Stimulated activated CD8-positive, alpha-beta memory T cell treated with anti-CD3 and anti-CD28 coated beads, Interleukin-2, amount 100 ng/mL, for 48 hours (primary cell): ENCODE data around the gene MEX3C.

ENCODE experiments used
- DNase-seq, 2 donors: peaks; one replicate each; pipeline ENCODE4 v3.0.0-alpha.2; 2020; ENCODE audit warnings: low read depth in 2 of 2

MEX3C gene

GRCh38 chr18:51197661-51198424, at the start of gene MEX3C:
TSS of gene MEX3C (minus strand) at chr18:51197681. CDS start at chr18:51197320, 361 bp downstream.
- DNase-seq = peak; percentile 97 to 99

- no peak for DNase-seq
These were observed 43.7 kb upstream of the MEX3C start for GRCh38 chr18:51241226-51241625.

- no peak for DNase-seq
These were observed 38.7 kb upstream of the MEX3C start for GRCh38 chr18:51236225-51236624.

- DNase-seq = peak; percentile 5 to 10
These were observed 37.7 kb upstream of the MEX3C start for GRCh38 chr18:51235009-51235789.

- DNase-seq = no peak
These were observed 36.9 kb upstream of the MEX3C start for GRCh38 chr18:51234117-51235008.

GRCh38 chr18:51229328-51229727, 31.8 kb upstream of the MEX3C start:
- no peak for DNase-seq

GRCh38 chr18:51227660-51228059, 30.2 kb upstream of the MEX3C start:
- DNase-seq = no peak

- no peak for DNase-seq
These were observed 29.3 kb upstream of the MEX3C start for GRCh38 chr18:51226587-51227350.

- no peak for DNase-seq
These were observed 28.6 kb upstream of the MEX3C start for GRCh38 chr18:51226068-51226467.

- DNase-seq = no peak
These were observed 15.1 kb upstream of the MEX3C start for GRCh38 chr18:51212606-51213005.

GRCh38 chr18:51211552-51211951, 14.1 kb upstream of the MEX3C start:
- peak; percentile 36 to 45 for DNase-seq

GRCh38 chr18:51196811-51197660, 445 bp downstream of the MEX3C start:
- DNase-seq = peak; percentile 16 to 21

- DNase-seq = peak; percentile 32 to 65
These were observed 1.2 kb downstream of the MEX3C start for GRCh38 chr18:51196118-51196810.

- DNase-seq = no peak
These were observed 1.9 kb downstream of the MEX3C start for GRCh38 chr18:51195451-51196117.

- no peak for DNase-seq
These were observed 2.4 kb downstream of the MEX3C start for GRCh38 chr18:51195086-51195450.

GRCh38 chr18:51194604-51195003, 2.9 kb downstream of the MEX3C start:
- DNase-seq = no peak

- DNase-seq = no peak
These were observed 3.7 kb downstream of the MEX3C start for GRCh38 chr18:51193621-51194287.

- DNase-seq = no peak
These were observed 4.8 kb downstream of the MEX3C start for GRCh38 chr18:51192696-51193095.

- DNase-seq = no peak
These were observed 5.5 kb downstream of the MEX3C start for GRCh38 chr18:51192026-51192425.
